Stimulated activated effector memory CD8-positive, alpha-beta T cell treated with anti-CD3 and anti-CD28 coated beads, Interleukin-12 subunit alpha, Interleukin-12 subunit beta, amount 100 ng/mL, for 72 hours (primary cell): Measurements from ENCODE around the gene MT1B.

Source experiments
- ATAC-seq: fragments of 150-1000 bp; cut with Tn5 transposase; 2 replicates; pipeline ENCODE4 v1.10.0; 2021
- DNase-seq, 2 donors: peaks; one replicate each; pipeline ENCODE4 v3.0.0; 2021 to 2022; ENCODE audit warnings: low spot score in 2 of 2
- H3K27ac Mint-ChIP-seq: one replicate; pipeline ENCODE4 v1.8.0; 2022; ENCODE audit warnings: mild to moderate bottlenecking, mixed read lengths
- H3K36me3 Mint-ChIP-seq: one replicate; pipeline ENCODE4 v1.8.0; 2022; ENCODE audit warnings: mild to moderate bottlenecking, mixed read lengths
- H3K4me1 Mint-ChIP-seq: one replicate; pipeline ENCODE4 v1.8.0; 2022; ENCODE audit warnings: mixed read lengths
- H3K4me3 Mint-ChIP-seq: one replicate; pipeline ENCODE4 v1.8.0; 2022; ENCODE audit warnings: mild to moderate bottlenecking, mixed read lengths
- H3K9me3 Mint-ChIP-seq: one replicate; pipeline ENCODE4 v1.8.0; 2022; ENCODE audit warnings: mixed read lengths

MT1B gene

DNA sequence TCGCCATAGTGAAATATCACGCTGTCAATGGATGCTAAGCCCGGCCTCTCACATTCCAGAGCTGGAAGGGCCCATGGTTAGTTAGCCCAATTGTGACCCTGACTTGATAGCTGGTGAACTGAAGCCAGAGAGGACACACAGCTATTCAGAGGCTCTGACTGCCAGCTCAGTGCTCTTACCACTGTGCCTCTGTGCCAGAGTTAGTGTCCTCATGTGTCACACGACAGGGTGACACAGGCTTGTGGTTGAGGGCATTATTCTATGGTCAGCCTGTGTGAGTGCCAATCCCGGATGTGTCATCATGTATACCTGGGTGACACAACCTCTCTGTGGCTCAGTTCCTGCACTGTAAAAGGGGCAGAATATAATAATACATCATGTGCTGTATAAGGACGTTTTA is 28.1 kb downstream of the MT1B start:
- H3K36me3 Mint-ChIP-seq, result peaks cover 7% of the 10 kb centered on the region
- peak; percentile 89 for ATAC-seq
- peaks cover 58% of the 10 kb centered on the region for H3K4me1 Mint-ChIP-seq
- DNase-seq, result no peak
- no peak overlapping the region for H3K4me3 Mint-ChIP-seq
- H3K9me3 Mint-ChIP-seq, result no peaks in the 10 kb centered on the region
- no peak overlapping the region for H3K27ac Mint-ChIP-seq

DNA sequence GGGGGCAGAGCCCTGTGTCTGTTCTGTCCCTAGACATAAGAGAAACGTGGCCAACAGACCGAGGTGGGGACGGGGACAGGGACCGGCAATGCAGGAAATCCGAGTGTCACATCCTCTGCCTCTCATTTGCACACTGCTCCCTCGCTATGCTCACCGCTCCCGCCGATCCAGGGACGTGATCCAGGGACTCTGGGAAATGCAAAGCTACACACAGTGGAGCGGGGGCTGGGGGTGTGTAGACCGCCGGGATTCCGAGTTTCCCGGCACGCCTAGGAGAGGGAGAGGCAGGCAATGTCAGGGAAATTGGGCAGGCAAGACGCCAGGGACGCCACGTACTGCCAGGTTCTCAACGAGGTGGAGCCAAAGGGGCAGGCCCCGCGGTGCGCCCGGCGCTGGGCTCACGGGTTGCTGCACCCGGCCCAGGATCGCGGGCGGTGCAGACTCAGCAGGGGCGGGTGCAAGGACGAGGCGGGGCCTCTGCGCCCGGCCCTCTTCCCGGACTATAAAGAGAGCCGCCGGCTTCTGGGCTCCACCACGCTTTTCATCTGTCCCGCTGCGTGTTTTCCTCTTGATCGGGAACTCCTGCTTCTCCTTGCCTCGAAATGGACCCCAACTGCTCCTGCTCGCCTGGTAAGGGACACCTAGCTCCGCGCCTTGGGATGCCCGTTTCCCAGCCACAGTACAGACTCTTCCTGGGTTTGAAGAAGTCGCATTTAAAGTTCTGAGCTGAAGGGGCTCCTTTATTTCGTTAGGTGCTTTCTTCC is 30.4 kb downstream of the MT1B start, which contains the start of gene MT1X:
TSS of gene MT1X (plus strand) at position 532 of the 764 bp plus-strand sequence. CDS start at position 603, 71 bp downstream.
- peak within 1 kb of the TSS; percentile 93 for H3K27ac Mint-ChIP-seq
- DNase-seq, result peak; percentile 78 to 91
- peak; percentile 95 for ATAC-seq
- peak within 1 kb of the TSS; percentile 86 for H3K4me3 Mint-ChIP-seq
- peaks cover 7% of the 10 kb centered on the region for H3K36me3 Mint-ChIP-seq
- no peaks in the 10 kb centered on the region for H3K9me3 Mint-ChIP-seq
- H3K4me1 Mint-ChIP-seq, result peaks cover 40% of the 10 kb centered on the region

DNA sequence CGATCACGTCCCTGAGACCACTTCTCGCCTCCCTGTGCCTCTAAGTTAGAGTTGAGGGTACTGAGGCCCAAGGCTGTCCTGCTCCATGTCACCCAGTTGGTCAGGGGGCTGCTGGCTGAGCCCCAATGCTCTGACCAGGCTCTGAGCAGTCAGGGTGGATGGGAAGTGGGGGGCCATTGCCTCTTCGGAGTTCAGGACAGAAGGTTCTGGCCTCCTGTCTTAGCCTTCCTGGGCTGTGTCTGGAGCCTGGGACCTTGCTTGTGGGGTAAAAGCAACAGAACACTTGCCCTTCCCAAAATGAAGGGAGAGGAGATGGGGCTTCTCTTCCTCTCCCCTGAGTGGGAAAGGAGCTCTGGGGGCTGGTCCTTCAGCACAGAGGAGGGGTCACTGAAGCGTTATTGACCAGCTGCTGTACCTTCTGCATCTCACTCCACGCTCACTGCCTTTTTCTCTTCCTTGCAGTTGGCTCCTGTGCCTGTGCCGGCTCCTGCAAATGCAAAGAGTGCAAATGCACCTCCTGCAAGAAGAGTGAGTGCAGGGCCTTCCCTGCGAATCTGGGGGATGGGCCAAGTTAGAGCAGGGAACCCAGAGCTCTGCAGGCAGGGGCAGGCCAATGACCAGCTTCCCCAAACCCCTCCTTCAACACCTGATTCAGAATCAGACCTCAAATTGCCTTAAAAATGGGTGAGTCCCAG is 31.2 kb downstream of the MT1B start:
- DNase-seq (no peak), ATAC-seq (no peak)
- peaks cover 40% of the 10 kb centered on the region for H3K4me1 Mint-ChIP-seq
- peaks cover 7% of the 10 kb centered on the region for H3K36me3 Mint-ChIP-seq
- H3K27ac Mint-ChIP-seq, result peak overlapping the region; percentile 93
- H3K4me3 Mint-ChIP-seq, result peak overlapping the region; percentile 86
- H3K9me3 Mint-ChIP-seq, result no peaks in the 10 kb centered on the region

DNA sequence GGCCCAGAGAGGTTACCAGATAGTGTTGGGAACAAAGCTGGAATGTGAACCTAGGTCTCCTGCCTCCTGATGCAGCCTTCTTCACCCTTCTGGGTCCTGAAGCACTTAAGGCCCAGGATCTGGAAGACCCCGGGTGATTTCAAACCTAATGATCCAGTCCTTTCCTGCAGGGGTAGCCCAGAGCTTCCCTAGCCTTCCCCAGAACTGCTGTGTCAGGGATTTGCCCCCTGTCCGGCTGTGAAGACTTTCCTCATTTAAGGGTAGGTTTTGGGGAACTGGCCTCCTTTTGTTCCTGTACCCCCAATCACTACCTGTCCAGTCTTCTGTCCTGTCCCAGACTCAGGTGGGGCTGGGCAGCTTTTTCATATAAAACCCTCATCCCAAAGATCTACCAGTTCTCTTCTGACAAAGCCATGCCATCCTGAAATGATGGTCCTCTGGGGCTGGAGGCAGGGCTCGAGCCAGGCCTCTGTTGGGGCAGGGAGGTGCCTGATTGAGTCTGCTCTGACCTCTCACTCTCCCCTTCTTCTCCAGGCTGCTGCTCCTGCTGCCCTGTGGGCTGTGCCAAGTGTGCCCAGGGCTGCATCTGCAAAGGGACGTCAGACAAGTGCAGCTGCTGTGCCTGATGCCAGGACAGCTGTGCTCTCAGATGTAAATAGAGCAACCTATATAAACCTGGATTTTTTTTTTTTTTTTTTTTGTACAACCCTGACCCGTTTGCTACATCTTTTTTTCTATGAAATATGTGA is 31.9 kb downstream of the MT1B start:
- DNase-seq, result no peak
- Mint-ChIP-seq H3K27ac (no peak overlapping the region), H3K9me3 (no peaks in the 10 kb centered on the region), H3K4me3 (peak overlapping the region; percentile 86), H3K4me1 (peaks cover 40% of the 10 kb centered on the region), H3K36me3 (peaks cover 7% of the 10 kb centered on the region)
- ATAC-seq, result no peak

GRCh38 chr16:56684256-56684925 is 32.7 kb downstream of the MT1B start:
- ATAC-seq, result no peak
- Mint-ChIP-seq H3K4me3 (peak overlapping the region; percentile 86), H3K27ac (peak overlapping the region; percentile 52)

GRCh38 chr16:56684926-56685590 is 33.4 kb downstream of the MT1B start:
- peaks cover 7% of the 10 kb centered on the region for H3K36me3 Mint-ChIP-seq
- H3K4me1 Mint-ChIP-seq, result peaks cover 34% of the 10 kb centered on the region
- no peak for ATAC-seq
- H3K9me3 Mint-ChIP-seq, result no peaks in the 10 kb centered on the region
- H3K4me3 Mint-ChIP-seq, result no peak overlapping the region
- no peak for DNase-seq
- no peak overlapping the region for H3K27ac Mint-ChIP-seq

More at GRCh38 chr16:56684256-56684925, 32.7 kb downstream of the MT1B start:
- no peak for DNase-seq
- Mint-ChIP-seq H3K36me3 (peaks cover 7% of the 10 kb centered on the region), H3K4me1 (peaks cover 39% of the 10 kb centered on the region), H3K9me3 (no peaks in the 10 kb centered on the region)

- no peak for ATAC-seq
Observed at GRCh38 chr16:56686758-56687157, 35.1 kb downstream of the MT1B start.

GRCh38 chr16:56688762-56689161 is 37.1 kb downstream of the MT1B start:
- H3K4me3 Mint-ChIP-seq, result no peak overlapping the region
- DNase-seq (no peak), ATAC-seq (no peak)
- no peaks in the 10 kb centered on the region for H3K36me3 Mint-ChIP-seq
- H3K4me1 Mint-ChIP-seq, result peaks cover 9% of the 10 kb centered on the region
- no peaks in the 10 kb centered on the region for H3K9me3 Mint-ChIP-seq
- H3K27ac Mint-ChIP-seq, result no peak overlapping the region

More at GRCh38 chr16:56686758-56687157, 35.1 kb downstream of the MT1B start:
- Mint-ChIP-seq H3K27ac (no peak overlapping the region), H3K36me3 (peaks cover 7% of the 10 kb centered on the region), H3K4me1 (peaks cover 28% of the 10 kb centered on the region), H3K4me3 (no peak overlapping the region), H3K9me3 (no peaks in the 10 kb centered on the region)
- no peak for DNase-seq

- Mint-ChIP-seq H3K4me3 (no peak overlapping the region), H3K36me3 (no peaks in the 10 kb centered on the region), H3K27ac (no peak overlapping the region), H3K4me1 (peaks cover 5% of the 10 kb centered on the region), H3K9me3 (no peaks in the 10 kb centered on the region)
- ATAC-seq (no peak), DNase-seq (no peak)
Observed at GRCh38 chr16:56689171-56689570, 37.5 kb downstream of the MT1B start.

DNA sequence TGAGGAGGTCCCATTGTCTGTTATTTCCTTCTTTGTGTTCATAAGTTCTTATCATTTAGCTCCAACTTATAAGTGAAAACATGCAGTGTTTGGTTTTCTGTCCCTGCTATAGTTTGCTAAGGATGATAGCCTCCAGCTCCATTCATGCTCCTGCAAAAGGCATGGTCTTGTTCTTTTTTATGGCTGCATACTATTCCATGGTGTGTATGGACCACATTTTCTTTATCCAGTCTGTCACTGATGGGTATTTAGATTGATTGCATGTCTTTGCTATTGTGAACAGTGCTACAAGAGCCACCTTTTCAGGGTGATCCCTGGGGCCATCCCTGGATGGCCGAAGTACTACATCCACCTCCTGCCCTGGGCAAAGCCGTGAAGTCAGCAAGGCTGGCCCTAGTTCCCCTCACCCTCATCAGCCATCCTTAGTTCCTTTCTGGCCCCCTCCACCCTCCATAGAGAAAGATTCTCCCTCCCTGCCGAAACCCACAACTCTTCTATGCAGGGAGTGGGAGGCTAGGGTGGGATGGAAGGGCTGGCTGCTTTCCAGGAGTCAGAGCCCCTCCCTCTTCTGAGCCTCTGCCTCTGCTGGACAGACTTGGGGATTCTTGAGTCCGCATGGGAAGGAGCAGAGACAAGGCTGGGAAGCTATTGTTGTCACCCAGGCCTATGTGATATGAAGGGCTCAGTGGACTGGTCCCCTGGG is 38.9 kb downstream of the MT1B start:
- no peaks in the 10 kb centered on the region for H3K4me1 Mint-ChIP-seq
- H3K36me3 Mint-ChIP-seq, result no peaks in the 10 kb centered on the region
- no peak overlapping the region for H3K4me3 Mint-ChIP-seq
- H3K9me3 Mint-ChIP-seq, result no peaks in the 10 kb centered on the region
- DNase-seq, result no peak
- no peak for ATAC-seq
- no peak overlapping the region for H3K27ac Mint-ChIP-seq

GRCh38 chr16:56691885-56692284 is 40.2 kb downstream of the MT1B start:
- Mint-ChIP-seq H3K36me3 (no peaks in the 10 kb centered on the region), H3K27ac (no peak overlapping the region), H3K4me3 (no peak overlapping the region), H3K4me1 (no peaks in the 10 kb centered on the region), H3K9me3 (no peaks in the 10 kb centered on the region)
- no peak for ATAC-seq
- DNase-seq, result no peak

- Mint-ChIP-seq H3K36me3 (no peaks in the 10 kb centered on the region), H3K27ac (no peak overlapping the region), H3K9me3 (no peaks in the 10 kb centered on the region), H3K4me3 (no peak overlapping the region), H3K4me1 (no peaks in the 10 kb centered on the region)
- DNase-seq (no peak), ATAC-seq (no peak)
Observed at GRCh38 chr16:56695246-56695645, 43.6 kb downstream of the MT1B start.

GRCh38 chr16:56697456-56698155 is 45.9 kb downstream of the MT1B start:
- DNase-seq (no peak), ATAC-seq (no peak)
- no peaks in the 10 kb centered on the region for H3K36me3 Mint-ChIP-seq
- H3K27ac Mint-ChIP-seq, result no peak overlapping the region
- no peak overlapping the region for H3K4me3 Mint-ChIP-seq
- no peaks in the 10 kb centered on the region for H3K9me3 Mint-ChIP-seq
- peaks cover 8% of the 10 kb centered on the region for H3K4me1 Mint-ChIP-seq

DNA sequence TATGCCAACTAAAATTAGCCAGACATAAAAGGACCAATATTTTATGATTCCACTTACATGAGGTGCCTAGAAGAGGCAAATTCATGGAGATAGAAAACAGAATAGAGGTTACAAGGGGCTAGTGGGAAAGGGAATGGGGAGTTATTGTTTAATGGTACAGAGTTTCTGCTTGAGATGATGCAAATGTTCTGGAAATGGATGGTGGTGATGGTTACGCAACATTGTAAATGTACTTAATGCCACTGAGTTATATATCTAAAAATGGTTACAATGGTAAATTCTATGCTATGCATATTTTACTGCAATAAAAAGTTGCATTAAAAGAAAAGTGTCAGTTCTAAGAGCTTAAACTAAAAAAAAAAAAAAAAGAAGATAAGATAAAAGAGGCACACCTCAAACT is 48.5 kb downstream of the MT1B start:
- ATAC-seq (no peak), DNase-seq (no peak)
- Mint-ChIP-seq H3K4me3 (no peak overlapping the region), H3K4me1 (peaks cover 8% of the 10 kb centered on the region), H3K9me3 (no peaks in the 10 kb centered on the region), H3K27ac (no peak overlapping the region), H3K36me3 (no peaks in the 10 kb centered on the region)
